Measurements from ENCODE around the gene ATP9A.

- TF ChIP-seq CTCF (IDR thresholded peaks at IDR 0.05): no peak
- TF ChIP-seq REST (IDR thresholded peaks at IDR 0.05; ENCODE audit: low read depth, low read length): no peak
- TF ChIP-seq EP300 (IDR thresholded peaks at IDR 0.05; ENCODE audit: borderline replicate concordance in 1 of 2, low read depth in 1 of 2, low read length in 1 of 2): no peak
- no peak for TF ChIP-seq TAF1 (IDR thresholded peaks at IDR 0.05; ENCODE audit: borderline replicate concordance, low read depth, low read length)
- TF ChIP-seq SMC3 (IDR thresholded peaks at IDR 0.05; ENCODE audit: low read depth, low read length): no peak
- TF ChIP-seq EZH2phosphoT487 (IDR thresholded peaks at IDR 0.05; ENCODE audit: borderline replicate concordance, low read depth): no peak
- no peak for TF ChIP-seq MXI1 (IDR thresholded peaks at IDR 0.05; ENCODE audit: low read depth, low read length)
- no peak for TF ChIP-seq YY1 (IDR thresholded peaks at IDR 0.05; ENCODE audit: low read depth)
- TF ChIP-seq CHD2 (IDR thresholded peaks at IDR 0.05; ENCODE audit: low read length, partially characterized antibody): no peak
- no peak for TF ChIP-seq NFIC (IDR thresholded peaks at IDR 0.05; ENCODE audit: borderline replicate concordance)
- TF ChIP-seq RFX5 (IDR thresholded peaks at IDR 0.05; ENCODE audit: low read length): no peak
- TF ChIP-seq USF2 (IDR thresholded peaks at IDR 0.05; ENCODE audit: borderline replicate concordance, low read depth, low read length): no peak
- no peak for TF ChIP-seq FOXM1 (IDR thresholded peaks at IDR 0.05; ENCODE audit: low read depth)
Observed at GRCh38 chr20:51553897-51554486, 214.2 kb downstream of the ATP9A start.
